Activated CD8-positive, alpha-beta memory T cell treated with anti-CD3 and anti-CD28 coated beads, Interleukin-2, amount 50 U/mL, for 24 hours (primary cell): Measurements from ENCODE around the gene SYT4.
"Not testable (repeated sequence)": the region's sequence is repeated elsewhere in the genome, so short reads cannot be mapped to it uniquely, and the experiment has no call there.

Experiments
- DNase-seq: peaks from one replicate; pipeline ENCODE4 v3.0.0-alpha.2; 2020; ENCODE audit errors: extremely low read depth

The SYT4 gene, protein sequence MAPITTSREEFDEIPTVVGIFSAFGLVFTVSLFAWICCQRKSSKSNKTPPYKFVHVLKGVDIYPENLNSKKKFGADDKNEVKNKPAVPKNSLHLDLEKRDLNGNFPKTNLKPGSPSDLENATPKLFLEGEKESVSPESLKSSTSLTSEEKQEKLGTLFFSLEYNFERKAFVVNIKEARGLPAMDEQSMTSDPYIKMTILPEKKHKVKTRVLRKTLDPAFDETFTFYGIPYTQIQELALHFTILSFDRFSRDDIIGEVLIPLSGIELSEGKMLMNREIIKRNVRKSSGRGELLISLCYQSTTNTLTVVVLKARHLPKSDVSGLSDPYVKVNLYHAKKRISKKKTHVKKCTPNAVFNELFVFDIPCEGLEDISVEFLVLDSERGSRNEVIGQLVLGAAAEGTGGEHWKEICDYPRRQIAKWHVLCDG

DNA sequence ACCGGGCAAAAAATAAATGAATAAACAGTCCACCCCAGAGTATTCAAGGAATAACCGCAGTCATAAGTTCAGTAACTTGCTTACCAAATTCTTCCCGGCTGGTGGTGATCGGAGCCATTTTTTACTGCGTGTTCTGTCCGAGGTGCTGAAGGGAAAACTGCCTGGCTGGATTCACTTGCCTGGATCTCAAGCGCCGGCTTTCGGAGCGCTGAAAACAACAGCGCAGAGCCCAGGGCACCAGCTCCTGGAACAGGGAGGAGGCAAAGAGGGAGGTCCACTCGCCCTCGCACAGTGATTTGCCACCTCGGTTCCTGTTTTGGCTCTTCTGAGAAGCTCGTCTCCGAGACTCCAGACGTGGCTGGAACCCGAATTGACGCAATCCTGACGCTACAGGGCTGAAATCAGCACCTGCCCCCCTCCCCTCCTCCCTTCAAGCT is at the start of gene SYT4:
SYT4 (minus strand) TSS at position 327 of the 437 bp plus-strand sequence; CDS start at position 118, 209 bp downstream.
- DNase-seq: no peak

DNA sequence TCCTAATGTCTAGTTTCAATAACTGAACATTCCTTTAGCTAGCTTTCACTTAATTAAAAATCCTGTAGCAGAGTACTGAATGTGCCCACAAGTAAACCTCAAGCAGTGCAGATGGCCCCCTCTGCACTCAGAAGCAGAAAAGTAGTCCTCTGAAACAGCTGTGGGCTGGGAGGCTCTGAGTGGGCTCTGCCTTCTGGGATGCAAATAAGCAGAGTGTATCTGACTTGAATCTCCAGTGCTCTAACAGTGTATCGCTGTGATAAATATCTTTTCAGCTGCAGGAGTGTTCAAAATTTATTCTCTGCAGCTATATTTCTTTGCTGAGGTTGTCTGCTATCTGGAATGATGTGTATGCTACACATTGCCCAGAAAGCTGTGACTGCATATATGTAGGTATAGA is 44.8 kb upstream of the SYT4 start:
- no peak for DNase-seq

GRCh38 chr18:43314941-43315340 is 37.7 kb upstream of the SYT4 start:
- no peak for DNase-seq

- DNase-seq: no peak
These were observed 35.6 kb upstream of the SYT4 start for GRCh38 chr18:43312891-43313290.

DNA sequence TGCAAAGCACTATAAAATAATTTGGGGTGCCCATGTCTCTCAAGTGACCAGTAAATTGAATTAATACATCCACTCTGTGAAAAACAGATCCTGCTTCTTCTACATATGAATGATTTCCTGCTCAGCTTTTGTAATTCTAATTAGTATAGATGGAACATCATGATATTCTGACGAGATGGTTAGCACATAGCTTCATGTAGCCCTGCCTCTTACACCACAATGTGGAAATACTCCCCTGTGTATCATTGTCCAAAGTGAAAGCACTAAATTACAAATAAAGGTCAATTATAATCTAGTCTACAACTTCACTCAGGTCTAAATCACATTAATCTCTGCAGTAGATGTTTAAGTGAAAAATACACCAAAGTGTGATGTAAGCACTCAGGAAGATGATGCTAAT is 32.9 kb upstream of the SYT4 start:
- no peak for DNase-seq

- DNase-seq: no peak
These were observed 26.1 kb upstream of the SYT4 start for GRCh38 chr18:43303376-43303775.

GRCh38 chr18:43286187-43286586 is 8.9 kb upstream of the SYT4 start:
- not testable (repeated sequence) for DNase-seq

GRCh38 chr18:43283299-43283698 is 6.0 kb upstream of the SYT4 start:
- DNase-seq: no peak

- no peak for DNase-seq
These were observed 1.9 kb upstream of the SYT4 start for GRCh38 chr18:43279015-43279744.

DNA sequence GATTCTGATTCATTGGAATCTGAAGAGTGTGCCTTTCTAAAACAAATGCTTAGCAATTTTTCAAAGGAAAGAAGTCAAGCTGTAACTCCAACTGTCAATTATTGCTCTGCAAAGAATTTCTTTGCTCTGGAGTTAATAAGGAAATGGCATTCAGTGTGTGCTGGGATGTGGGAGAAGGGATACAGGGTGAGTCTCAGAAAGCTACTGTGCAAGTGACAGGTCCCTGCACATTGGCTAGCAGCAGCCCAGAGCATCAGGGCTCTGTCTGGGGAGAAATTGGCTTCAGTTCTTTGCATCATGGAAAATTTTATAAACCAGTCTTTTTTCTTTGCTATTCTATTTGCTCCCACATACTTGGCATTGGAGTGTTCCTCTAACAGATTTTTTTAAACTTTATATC is 1.1 kb upstream of the SYT4 start:
- no peak for DNase-seq

- no peak for DNase-seq
These were observed 799 bp downstream of the SYT4 start for GRCh38 chr18:43276491-43276890.

GRCh38 chr18:43275546-43275945 is 1.7 kb downstream of the SYT4 start:
- DNase-seq: no peak

DNA sequence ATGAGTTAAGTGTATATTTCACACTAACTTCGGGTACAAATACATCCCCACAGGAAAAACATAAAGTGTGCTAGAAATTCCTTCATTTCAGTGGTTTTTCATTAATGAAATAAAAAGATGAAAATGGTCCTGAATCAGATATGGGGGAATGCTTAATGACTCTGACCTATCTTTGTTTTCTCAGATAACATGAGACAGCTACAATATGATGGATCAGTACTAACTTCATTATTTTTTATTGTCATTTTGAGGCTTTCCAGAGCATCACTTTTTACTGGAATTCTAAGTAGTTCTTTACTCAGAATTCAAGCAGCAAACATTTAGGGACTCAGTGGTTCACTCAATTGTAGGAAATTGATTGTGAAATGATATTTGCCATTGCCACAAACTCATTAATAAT is 2.8 kb downstream of the SYT4 start:
- no peak for DNase-seq

DNA sequence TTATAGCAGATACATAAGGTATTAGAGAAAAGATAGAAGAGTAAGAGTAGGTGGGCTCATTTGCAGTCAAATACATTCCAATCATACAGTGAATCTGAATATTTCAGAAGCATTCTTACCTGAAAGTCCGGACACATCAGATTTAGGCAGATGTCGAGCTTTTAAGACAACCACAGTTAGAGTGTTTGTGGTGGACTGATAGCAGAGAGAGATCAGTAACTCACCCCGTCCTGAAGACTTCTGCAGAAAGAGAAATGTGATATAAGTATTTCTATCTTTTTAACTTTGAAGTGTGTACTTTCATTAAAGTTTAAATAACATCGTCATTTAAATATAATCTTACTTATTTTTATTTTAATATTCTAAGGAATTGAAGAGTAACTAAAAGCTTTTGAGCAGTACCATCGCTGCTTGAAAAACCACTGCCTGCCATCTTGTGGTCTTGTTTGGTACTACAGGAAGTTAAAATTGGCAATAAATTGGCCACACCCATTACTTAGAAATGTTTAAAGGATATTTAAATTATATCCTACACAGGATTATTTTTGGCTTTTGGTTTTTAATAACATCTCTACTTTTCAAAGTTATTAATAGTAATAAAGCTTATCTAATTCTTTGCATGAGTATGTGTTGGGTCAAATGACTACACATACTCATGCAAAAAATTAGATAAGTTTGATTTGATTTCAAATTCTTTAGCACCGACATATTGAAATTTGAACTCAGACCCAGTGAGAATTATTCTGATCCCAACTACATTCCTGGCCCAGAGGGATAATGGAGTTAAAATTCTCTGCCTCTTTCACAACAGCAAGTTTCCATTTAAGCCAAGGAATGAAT is 5.5 kb downstream of the SYT4 start:
- no peak for DNase-seq

GRCh38 chr18:43267818-43268217 is 9.5 kb downstream of the SYT4 start:
- no peak for DNase-seq

DNA sequence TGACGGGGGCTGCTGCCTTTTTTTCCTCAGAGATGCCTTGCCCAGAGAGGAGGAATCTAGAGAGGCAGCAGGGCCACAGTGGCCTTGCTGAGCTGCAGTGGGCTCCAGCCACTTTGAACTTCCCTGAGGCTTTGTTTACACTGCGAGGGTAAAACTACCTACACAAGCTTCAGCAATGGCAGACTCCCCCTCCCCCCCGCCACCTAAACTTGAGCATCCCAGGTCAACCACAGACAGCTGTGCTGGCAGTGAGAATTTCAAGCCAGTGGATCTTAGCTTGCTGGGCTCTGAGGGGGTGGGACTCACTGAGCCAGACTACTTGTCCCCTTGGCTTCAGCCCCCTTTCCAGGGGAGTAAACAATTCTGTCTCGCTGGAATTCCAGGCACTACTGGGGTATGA is 11.8 kb downstream of the SYT4 start:
- no peak for DNase-seq

- DNase-seq: no peak
These were observed 28.6 kb downstream of the SYT4 start for GRCh38 chr18:43248610-43249249.

- no peak for DNase-seq
These were observed 29.3 kb downstream of the SYT4 start for GRCh38 chr18:43247944-43248343.

DNA sequence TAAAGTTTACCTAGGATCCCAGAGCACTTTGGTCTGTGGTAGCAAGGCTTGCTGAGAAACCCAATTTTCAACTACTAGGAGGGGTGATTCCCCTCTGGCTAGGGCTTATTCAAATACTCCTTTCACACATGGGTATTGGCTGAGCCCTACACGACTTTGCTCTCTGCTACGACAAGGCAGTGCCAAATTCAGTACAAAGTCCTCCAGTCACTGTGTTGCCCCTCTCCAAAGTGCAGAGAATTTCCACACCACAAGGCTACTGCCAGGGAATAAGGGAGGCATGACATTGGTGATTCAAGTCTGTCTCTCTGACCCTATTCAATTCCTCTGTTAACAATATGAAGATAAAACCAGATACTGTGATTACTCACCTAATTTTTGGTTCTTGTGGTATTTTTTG is 38.9 kb downstream of the SYT4 start:
- DNase-seq: no peak

- no peak for DNase-seq
These were observed 40.4 kb downstream of the SYT4 start for GRCh38 chr18:43236921-43237320.

DNA sequence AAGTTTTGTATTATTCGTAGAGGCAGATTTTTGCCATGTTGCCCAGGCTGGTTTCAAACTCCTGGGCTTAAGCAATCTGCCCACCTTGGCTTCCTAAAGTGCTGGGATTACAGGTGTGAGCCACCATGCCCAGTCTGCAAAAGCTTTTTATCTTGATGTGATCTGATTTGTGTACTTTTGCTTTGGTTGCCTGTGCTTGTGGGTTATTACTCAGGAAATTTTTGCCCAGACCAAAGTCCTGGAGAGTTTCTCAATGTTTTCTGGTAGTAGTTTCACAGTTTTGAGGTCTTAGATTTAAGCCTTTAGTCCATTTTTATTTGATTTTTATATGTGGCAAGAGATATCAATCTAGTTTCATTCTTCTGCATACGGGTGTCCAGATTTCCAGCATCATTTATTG is 42.4 kb downstream of the SYT4 start:
- DNase-seq: no peak

DNA sequence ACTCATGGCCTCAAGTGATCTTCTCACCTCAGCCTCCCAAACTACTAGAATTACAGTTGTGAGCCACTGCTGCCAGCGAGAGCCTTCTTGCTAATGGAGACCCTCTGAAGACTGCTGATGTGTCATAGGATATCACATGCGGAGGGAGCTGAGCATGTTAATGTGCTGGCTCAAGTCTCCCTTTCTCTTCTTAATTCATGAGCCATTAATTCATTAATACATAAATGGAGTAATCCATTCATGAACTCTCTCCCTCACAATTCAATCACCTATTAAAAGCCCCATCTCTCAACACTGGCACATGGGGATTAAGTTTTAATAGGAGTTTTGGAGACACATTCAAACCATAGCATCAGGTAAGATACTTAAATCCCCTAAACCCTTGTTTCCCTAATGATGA is 54.8 kb downstream of the SYT4 start:
- no peak for DNase-seq
